ENCODE data around the gene HUNK. TPM values are rescaled to one million over a fixed set of nuclear protein-coding genes. Genes with fewer than 3 reads are reported as not detected.
A peak's percentile ranks its signal among the peaks of the same experiment; 100 is the strongest.

The HUNK gene
- total and polyA plus RNA-seq, 8 donors = 2.6 to 17.0 (median 9.0) TPM

DNA sequence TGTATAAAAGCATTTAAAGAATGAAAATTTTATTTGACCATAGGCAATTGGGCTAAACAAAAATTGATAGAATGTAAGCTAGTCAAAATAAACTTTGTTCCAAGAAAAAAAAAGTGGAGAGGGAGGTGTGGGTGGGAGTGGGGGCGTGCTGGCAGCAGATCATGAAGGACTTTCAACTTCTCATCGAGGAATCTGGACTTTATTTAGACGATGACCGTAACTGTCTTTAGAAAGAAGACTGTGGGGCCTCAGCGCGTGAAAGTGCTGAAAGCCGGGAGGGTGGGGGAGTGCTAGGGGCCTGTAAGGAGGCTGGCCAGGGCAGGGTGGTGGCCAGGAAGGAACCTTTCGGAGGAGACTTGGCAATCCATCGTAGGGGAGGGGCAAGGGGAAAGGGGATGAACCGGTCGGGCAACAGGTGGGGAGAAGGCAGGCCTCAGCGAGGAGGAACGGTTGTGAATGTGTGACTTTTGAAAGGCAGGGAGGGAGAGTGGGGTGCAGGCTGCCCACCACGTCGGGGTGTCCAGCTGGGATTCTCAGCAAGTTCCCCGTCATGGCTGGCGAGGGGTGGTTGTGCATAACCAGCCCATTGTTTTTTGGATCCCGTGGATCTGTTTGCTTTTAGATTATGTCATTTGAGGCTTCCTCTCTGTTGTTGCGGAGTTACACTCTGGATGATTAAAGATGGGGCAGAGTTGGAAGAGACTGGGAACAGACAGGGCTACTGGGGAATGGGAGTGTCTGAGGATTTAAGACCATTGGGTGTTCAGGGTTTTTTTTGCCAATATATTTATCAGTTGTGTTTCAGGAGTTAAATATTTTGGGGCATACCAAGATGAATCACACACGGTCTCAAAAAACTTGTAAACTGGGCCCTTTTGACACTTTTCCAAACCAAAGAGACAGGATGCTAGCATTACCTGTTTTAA lies 35.5 kb downstream of the HUNK start:
- Histone ChIP-seq H3K4me1 (peaks cover 20 to 29% (median 28%) of the 10 kb centered on the region in 3 donors), H3K27me3 (no peaks in the 10 kb centered on the region), H3K36me3 (no peaks in the 10 kb centered on the region), H3K27ac (peak overlapping the region in 3 of 4 donors; percentile 45 to 60 (median 50)), H3K4me3 (no peak overlapping the region), H3K9me3 (no peaks in the 10 kb centered on the region)
- intact Hi-C loops (cut with DNase I) = no loop called here
- TF ChIP-seq, protein P1, sequence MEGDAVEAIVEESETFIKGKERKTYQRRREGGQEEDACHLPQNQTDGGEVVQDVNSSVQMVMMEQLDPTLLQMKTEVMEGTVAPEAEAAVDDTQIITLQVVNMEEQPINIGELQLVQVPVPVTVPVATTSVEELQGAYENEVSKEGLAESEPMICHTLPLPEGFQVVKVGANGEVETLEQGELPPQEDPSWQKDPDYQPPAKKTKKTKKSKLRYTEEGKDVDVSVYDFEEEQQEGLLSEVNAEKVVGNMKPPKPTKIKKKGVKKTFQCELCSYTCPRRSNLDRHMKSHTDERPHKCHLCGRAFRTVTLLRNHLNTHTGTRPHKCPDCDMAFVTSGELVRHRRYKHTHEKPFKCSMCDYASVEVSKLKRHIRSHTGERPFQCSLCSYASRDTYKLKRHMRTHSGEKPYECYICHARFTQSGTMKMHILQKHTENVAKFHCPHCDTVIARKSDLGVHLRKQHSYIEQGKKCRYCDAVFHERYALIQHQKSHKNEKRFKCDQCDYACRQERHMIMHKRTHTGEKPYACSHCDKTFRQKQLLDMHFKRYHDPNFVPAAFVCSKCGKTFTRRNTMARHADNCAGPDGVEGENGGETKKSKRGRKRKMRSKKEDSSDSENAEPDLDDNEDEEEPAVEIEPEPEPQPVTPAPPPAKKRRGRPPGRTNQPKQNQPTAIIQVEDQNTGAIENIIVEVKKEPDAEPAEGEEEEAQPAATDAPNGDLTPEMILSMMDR (IDR thresholded peaks at IDR 0.05) = no peak
- ATAC-seq (peak; percentile 87 to 91 (median 90)), DNase-seq (peak; percentile 65 to 72 (median 68)), FAIRE-seq (no peak)
- 28 to 32% methylated on average over 20 of the region's 20 CpGs for WGBS, 2 donors

DNA sequence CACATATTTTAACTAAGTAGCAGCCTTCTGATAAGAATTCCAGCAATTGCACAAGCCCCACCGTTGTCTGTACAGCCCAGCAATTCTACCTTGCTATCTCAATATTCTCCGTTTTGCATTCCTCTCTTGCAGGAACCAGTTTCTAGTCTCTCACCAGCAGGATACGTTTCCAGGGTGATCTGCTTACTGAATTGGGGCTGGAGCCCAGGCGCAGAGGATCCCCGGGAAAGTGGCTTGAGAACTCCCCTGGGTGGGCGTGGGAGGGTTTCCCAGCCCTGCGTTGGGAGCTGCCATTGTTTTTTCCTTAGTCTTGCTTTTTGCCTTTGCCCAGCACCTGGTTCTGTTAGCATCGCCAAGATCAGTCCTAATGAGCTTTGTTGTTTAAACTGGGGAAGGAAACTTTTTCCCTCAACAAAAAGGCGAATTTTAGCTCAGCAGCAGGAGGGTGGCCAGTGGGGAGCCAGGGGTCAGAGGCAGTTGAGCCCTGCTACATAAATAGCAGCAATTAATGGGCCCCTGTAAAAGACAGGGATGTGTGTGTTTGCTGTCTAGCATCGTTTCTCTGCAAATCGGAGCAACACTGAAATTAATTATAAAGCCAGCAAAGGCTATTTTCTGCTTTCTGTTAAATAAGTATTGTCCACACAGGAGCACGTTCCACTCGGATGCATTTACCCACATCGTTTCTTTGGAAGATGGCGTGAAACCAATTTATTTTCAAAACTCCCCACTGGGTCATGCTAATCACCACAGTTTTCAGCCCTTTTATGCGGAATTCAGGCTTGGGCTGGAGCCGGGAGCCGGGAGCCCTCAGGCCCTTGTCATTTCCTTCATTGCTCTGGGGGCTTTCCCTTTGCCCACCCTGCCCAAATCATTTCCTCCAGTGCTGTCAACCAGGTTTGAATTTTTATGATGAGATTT lies 36.6 kb downstream of the HUNK start:
- TF ChIP-seq, protein P1 (IDR thresholded peaks at IDR 0.05) = no peak
- peak; percentile 46 to 59 (median 56) for ATAC-seq
- Histone ChIP-seq H3K36me3 (no peaks in the 10 kb centered on the region), H3K4me3 (no peak overlapping the region), H3K27ac (peak overlapping the region in 2 of 4 donors; percentile 50 to 60), H3K9me3 (no peaks in the 10 kb centered on the region), H3K27me3 (no peaks in the 10 kb centered on the region), H3K4me1 (peaks cover 21 to 27% (median 25%) of the 10 kb centered on the region in 3 donors)
- DNase-seq = peak in 1 of 6 donors; percentile 12
- FAIRE-seq = no peak
- intact Hi-C loops (cut with DNase I) = no loop called here
- WGBS, 2 donors = 60 to 65% methylated on average over 18 of the region's 18 CpGs

DNA sequence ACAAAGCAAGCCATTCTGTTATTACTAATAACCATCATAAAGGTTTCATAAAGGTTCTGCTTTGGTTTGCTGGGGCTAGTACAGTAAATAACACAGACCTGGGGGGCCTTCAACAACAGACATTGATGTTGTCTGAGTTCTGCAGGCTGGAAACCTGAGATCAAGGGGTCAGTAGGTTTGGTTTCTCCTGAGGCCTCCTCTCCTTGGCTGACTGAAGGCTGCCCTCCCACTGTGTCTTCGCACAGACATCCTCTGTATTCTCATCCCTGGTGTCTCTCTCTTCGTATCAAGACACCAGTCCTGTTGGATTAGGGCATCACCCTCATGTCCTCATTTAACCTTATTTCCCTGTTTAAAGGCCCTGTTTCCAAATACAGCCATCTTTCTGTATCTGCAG lies 37.3 kb downstream of the HUNK start:
- FAIRE-seq = no peak
- 95% methylated on average over 2 of the region's 2 CpGs for WGBS, 2 donors
- no peak for ATAC-seq
- peak in 1 of 6 donors; percentile 2 for DNase-seq
- Histone ChIP-seq H3K4me1 (peaks cover 25 to 30% (median 27%) of the 10 kb centered on the region in 3 donors), H3K36me3 (no peaks in the 10 kb centered on the region), H3K27ac (no peak overlapping the region), H3K27me3 (no peaks in the 10 kb centered on the region), H3K4me3 (no peak overlapping the region), H3K9me3 (no peaks in the 10 kb centered on the region)
- TF ChIP-seq, protein P1 (IDR thresholded peaks at IDR 0.05) = no peak
- intact Hi-C loops (cut with DNase I) = no loop called here

DNA sequence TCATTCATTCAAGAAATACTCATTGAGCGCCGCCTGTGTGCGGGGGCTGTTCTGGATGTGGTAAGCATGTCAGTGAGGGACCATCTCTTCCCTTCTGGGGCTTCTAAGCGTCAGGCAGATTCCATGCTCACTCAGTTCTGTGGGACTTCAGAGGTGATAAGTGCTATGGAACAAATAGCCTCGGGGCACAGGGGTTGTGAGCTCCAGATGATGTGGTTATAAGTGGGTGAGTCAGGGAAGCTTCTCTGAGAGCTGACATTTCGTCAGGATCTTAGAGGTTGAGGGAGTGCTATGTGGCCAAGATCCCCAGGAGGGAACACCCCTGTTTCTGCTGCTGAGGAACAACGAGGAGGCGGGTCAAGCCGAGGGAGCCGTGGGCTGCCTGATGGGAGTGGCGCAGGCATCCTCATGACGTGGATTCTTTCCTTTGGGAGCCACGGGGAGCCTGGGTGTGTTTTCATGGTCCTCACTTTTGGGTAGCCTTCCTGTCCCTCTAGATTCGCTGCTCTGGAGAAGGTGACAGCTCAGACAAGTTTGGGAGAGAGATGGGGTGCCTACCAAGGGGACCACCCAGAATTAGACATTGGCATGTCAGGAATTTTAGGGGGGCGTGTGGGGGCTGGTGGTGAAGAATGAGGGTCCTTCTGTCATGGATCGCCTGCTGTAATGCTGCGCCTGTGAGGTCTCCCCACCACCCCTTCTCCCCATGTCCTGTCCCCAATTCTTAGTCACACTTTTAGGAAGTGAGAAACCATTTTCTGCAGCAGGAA lies 38.5 kb downstream of the HUNK start:
- WGBS, 2 donors = 91 to 93% methylated on average over 17 of the region's 17 CpGs
- TF ChIP-seq, protein P1 (IDR thresholded peaks at IDR 0.05) = no peak
- no peak for ATAC-seq
- Histone ChIP-seq H3K27me3 (no peaks in the 10 kb centered on the region), H3K27ac (no peak overlapping the region), H3K4me3 (no peak overlapping the region), H3K4me1 (peaks cover 19 to 27% (median 20%) of the 10 kb centered on the region in 3 donors), H3K36me3 (no peaks in the 10 kb centered on the region), H3K9me3 (no peaks in the 10 kb centered on the region)
- intact Hi-C loops (cut with DNase I) = no loop called here
- no peak for DNase-seq
- no peak for FAIRE-seq
